Heart right ventricle (tissue), 16 donors: ENCODE data around the gene FXYD4. TPM values are rescaled to one million over a fixed set of nuclear protein-coding genes. Genes with fewer than 3 reads are reported as not detected.

Experiments used
- ATAC-seq, 8 donors: fragments of 200-7000 bp; cut with Tn5 transposase; one replicate each; pipeline ENCODE4 v1.9.1; 2020; ENCODE audit warnings: mild to moderate bottlenecking in 8 of 8, moderate library complexity in 8 of 8, moderate number of reproducible peaks in 1 of 8
- DNase-seq, 2 donors: peaks; one replicate each; pipeline ENCODE4 v3.0.0-alpha.2; 2020
- H3K27ac ChIP-seq, 10 donors: fragments of 200-600 bp; sonication (generic) in 2 of 10; one replicate each; pipeline versions ENCODE4 v1.5.0 to v1.8.0; 2020 to 2022; ENCODE audit warnings: mild to moderate bottlenecking in 3 of 10
- H3K27me3 ChIP-seq, 7 donors: fragments of 200-600 bp; one replicate each; pipeline ENCODE4 v1.8.0; 2021 to 2022; ENCODE audit warnings: mild to moderate bottlenecking in 2 of 7
- H3K36me3 ChIP-seq, 9 donors: fragments of 200-600 bp; sonication (generic) in 1 of 9; one replicate each; pipeline versions ENCODE4 v1.5.0 to v1.8.0; 2020 to 2022; ENCODE audit warnings: mild to moderate bottlenecking in 2 of 9
- H3K4me1 ChIP-seq, 9 donors: fragments of 200-600 bp; sonication (generic) in 1 of 9; one replicate each; pipeline versions ENCODE4 v1.5.0 to v1.8.0; 2020 to 2022; ENCODE audit warnings: mild to moderate bottlenecking in 4 of 9
- H3K4me3 ChIP-seq, 10 donors: fragments of 200-600 bp; sonication (generic) in 2 of 10; one replicate each; pipeline versions ENCODE4 v1.5.0 to v1.8.0; 2020 to 2022; ENCODE audit warnings: mild to moderate bottlenecking in 7 of 10, moderate library complexity in 2 of 10
- H3K9me3 ChIP-seq, 11 donors: fragments of 200-600 bp in 10 of 11; sonication (generic) in 2 of 11; one replicate each; pipeline versions ENCODE4 v1.5.0 to v1.8.0; 2013 to 2022; ENCODE audit warnings: mild to moderate bottlenecking in 2 of 11, control low read depth in 1 of 11, moderate library complexity in 1 of 11
- CTCF ChIP-seq, 9 donors: fragments of 200-600 bp; sonication (generic) in 2 of 9; IDR thresholded peaks; one replicate each; pipeline versions ENCODE4 v1.5.0 to v1.8.0; 2021 to 2022; ENCODE audit warnings: antibody characterized with exemption in 9 of 9, mild to moderate bottlenecking in 5 of 9, moderate library complexity in 1 of 9
- WGBS, 2 donors: extraction: QIAGEN DNeasy Blood & Tissue Kit; methylation state at CpG; one replicate each; pipeline ENCODE4 v1.1.7; 2013; ENCODE audit warnings: inconsistent platforms in 1 of 2; 5-methylcytosine and 5-hydroxymethylcytosine counted together
- intact Hi-C, 10 donors: fragments of 100-400 bp; cut with DNase I; formaldehyde crosslinking; loops; one replicate each; pipeline versions ENCODE4 v1.11.1 to v1.14.2; 2022
- polyA plus RNA-seq, 2 donors: library from polyadenylated mRNA; stranded (reverse); fragments of 200-250 nt; gene quantifications; one replicate each; pipeline ENCODE4 v1.2.3, GENCODE V29; 2013
- total RNA-seq, 10 donors: library from RNA; stranded (reverse); fragmentation: NEBNext Ultra II Directional in 3 of 10; extraction: Animal tissue kit (Norgen Biotek cat#: 25700) in 3 of 10; gene quantifications; one replicate each; pipeline versions ENCODE4 v1.2.1 to v1.2.4, GENCODE V29; 2021 to 2023
- donor health status: Arrhythmogenic right ventricular cardiomyopathy.
- donor health status: ischemic (EF 13 %, LVEDD 7.1; RV severe dilation, severe dysfunction).
- donor health status: healthy with polysubstance abuse.
- donor health status: DM: no; HTN: yes; CAD: no.
- donor health status: DM: no; HTN: no; CAD: no.
- donor health status: ischemic (EF 25% LVEDD 6.9; RV normal size, moderate dysfunction).
- donor health status: ischemic (EF 25% LVEDD 5.7; RV mildly dilated, moderate dysfunction).
- donor health status: healthy.
- donor health status: DM: yes; HTN: yes; CAD: no.
- donor health status: Ischemic cardiomyopathy.
- donor health status: ischemic (EF 35%, LVEDD 5.7; RV mildly dilated, moderate dysfunction).
- donor health status: nonischemic (EF 11% LVEDD 7.7; RV severe dilation, severe dysfunction).
- donor health status: DM: yes; HTN: yes; CAD: no.
- donor health status: PGD.
- donor health status: ischemic (EF 29% LVEDD 5.4; RV normal size, mild dysfunction).
- donor health status: nonischemic (EF 23%, LVEDD 6.1; RV moderate dilation, normal function).

Gene FXYD4
- total and polyA plus RNA-seq, 12 donors: 0.42 to 1.5 TPM; not detected in 10

GRCh38 chr10:43355749-43356371 lies 15.6 kb upstream of the FXYD4 start:
- 68 to 69% methylated on average over 4 of the region's 4 CpGs for WGBS, 2 donors
- Histone ChIP-seq H3K9me3 (no peaks in the 10 kb centered on the region), H3K27ac (no peak overlapping the region), H3K4me3 (no peak overlapping the region), H3K36me3 (no peaks in the 10 kb centered on the region), H3K27me3 (peaks cover 0 to 16% (median 5%) of the 10 kb centered on the region in 7 donors), H3K4me1 (peaks cover 0 to 2% (median 0%) of the 10 kb centered on the region in 9 donors)
- no peak for DNase-seq
- no peak for TF ChIP-seq CTCF (IDR thresholded peaks at IDR 0.05)
- intact Hi-C loops: loop anchor here in 1 of 10 donors (10.0 kb wide), 1 partner anchor 151 kb away; no protein-coding TSS in a partner anchor
- ATAC-seq: no peak

- H3K27ac ChIP-seq: no peak overlapping the region
- no peak overlapping the region for H3K4me3 ChIP-seq
- DNase-seq: no peak
- no peaks in the 10 kb centered on the region for H3K9me3 ChIP-seq
- TF ChIP-seq CTCF (IDR thresholded peaks at IDR 0.05): no peak
- no peak for ATAC-seq
- WGBS, 2 donors: 80 to 84% methylated on average over 6 of the region's 6 CpGs
- H3K27me3 ChIP-seq: no peaks in the 10 kb centered on the region
- intact Hi-C loops: no loop called here
- H3K36me3 ChIP-seq: no peaks in the 10 kb centered on the region
- H3K4me1 ChIP-seq: peaks cover 0 to 16% (median 8%) of the 10 kb centered on the region in 9 donors
Observed at GRCh38 chr10:43360086-43360485, 11.3 kb upstream of the FXYD4 start.

- Histone ChIP-seq H3K4me1 (peaks cover 0 to 16% (median 8%) of the 10 kb centered on the region in 9 donors), H3K9me3 (no peaks in the 10 kb centered on the region), H3K27ac (peak overlapping the region in 5 of 10 donors; percentile 28 to 90 (median 59)), H3K27me3 (no peaks in the 10 kb centered on the region), H3K36me3 (no peaks in the 10 kb centered on the region), H3K4me3 (peak overlapping the region; percentile 2 to 67 (median 53))
- WGBS, 2 donors: 22 to 23% methylated on average over 21 of the region's 21 CpGs
- intact Hi-C loops: loop anchor here in 1 of 10 donors (1.0 kb wide), 1 partner anchor 33 kb away; no protein-coding TSS in a partner anchor
- no peak for DNase-seq
- ATAC-seq: peak in 1 of 8 donors; percentile 2
- TF ChIP-seq CTCF (IDR thresholded peaks at IDR 0.05): no peak
Observed at GRCh38 chr10:43361547-43362190, 9.8 kb upstream of the FXYD4 start.

- DNase-seq: peak; percentile 94 to 97
- no peaks in the 10 kb centered on the region for H3K36me3 ChIP-seq
- H3K27me3 ChIP-seq: no peaks in the 10 kb centered on the region
- H3K4me3 ChIP-seq: peak overlapping the region; percentile 2 to 67 (median 53)
- peak; percentile 15 to 71 (median 55) for TF ChIP-seq CTCF (IDR thresholded peaks at IDR 0.05)
- peak overlapping the region in 9 of 10 donors; percentile 28 to 90 (median 59) for H3K27ac ChIP-seq
- ATAC-seq: peak; percentile 94 to 98 (median 97)
- intact Hi-C loops: loop anchor here in 1 of 10 donors (1.0 kb wide), 1 partner anchor 32 kb away; no protein-coding TSS in a partner anchor
- H3K4me1 ChIP-seq: peaks cover 0 to 16% (median 8%) of the 10 kb centered on the region in 9 donors
- H3K9me3 ChIP-seq: no peaks in the 10 kb centered on the region
- 4% methylated on average over 48 of the region's 48 CpGs for WGBS, 2 donors
Observed at GRCh38 chr10:43362191-43362839, 9.1 kb upstream of the FXYD4 start.
